ENCODE measurements around the gene SPINK6.

- TF ChIP-seq POLR2AphosphoS5 (IDR thresholded peaks at IDR 0.05; ENCODE audit: low read depth, low read length) (no peak), REST (IDR thresholded peaks at IDR 0.05; ENCODE audit: insufficient read depth in 1 of 2, low read depth in 2 of 2, low read length in 2 of 2) (no peak), TAF1 (IDR thresholded peaks at IDR 0.05; ENCODE audit: borderline replicate concordance, insufficient read depth, low read length) (no peak), SIN3A (IDR thresholded peaks at IDR 0.05; ENCODE audit: borderline replicate concordance, insufficient read depth, low read length) (no peak)
Measured at GRCh38 chr5:148238418-148238794, 35.6 kb downstream of the SPINK6 start, which contains the start of gene MARCOL.

Data from PFSK-1 (cell line).